GM12864 (cell line): ENCODE results near the gene FKBP15.
"Not testable (repeated sequence)": the region's sequence is repeated elsewhere in the genome, so short reads cannot be mapped to it uniquely, and the experiment has no call there.

Experiments used
- DNase-seq: peaks from one replicate; pipeline ENCODE4 v3.0.0-alpha.2; 2011; ENCODE audit warnings: low read depth
- H3K4me3 ChIP-seq: 2 replicates; pipeline ENCODE4 v1.5.1; 2011; ENCODE audit warnings: mild to moderate bottlenecking, low read depth, low read length, control low read depth
- CTCF ChIP-seq: IDR thresholded peaks from 2 replicates; pipeline ENCODE4 v1.5.1; 2011; ENCODE audit warnings: low read depth, mild to moderate bottlenecking, moderate library complexity, low read length, control low read depth, inconsistent platforms; ENCODE audit errors: missing control alignments

Gene FKBP15

GRCh38 chr9:113143432-113144227, 77.4 kb downstream of the FKBP15 start:
- no peak for DNase-seq
- no peak overlapping the region for H3K4me3 ChIP-seq
- no peak for TF ChIP-seq CTCF

DNA sequence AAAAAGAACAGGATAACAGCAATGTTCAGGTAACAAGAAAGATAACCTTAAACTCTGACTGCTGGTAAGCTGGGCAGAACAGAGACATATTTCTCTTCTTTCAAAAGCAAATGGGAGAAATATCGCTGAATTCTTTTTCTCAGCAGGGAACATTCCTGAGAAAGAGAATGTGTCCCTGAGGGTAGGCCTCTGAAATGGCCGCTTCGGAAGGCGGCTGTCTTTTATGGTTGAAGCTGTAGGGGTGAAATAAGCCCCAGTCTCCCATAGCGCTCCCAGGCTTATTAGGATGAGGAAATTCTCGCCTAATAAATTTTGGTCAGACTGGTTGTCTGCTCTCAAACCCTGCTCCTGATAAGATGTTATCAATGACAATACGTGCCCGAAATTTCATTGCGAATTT, 80.2 kb downstream of the FKBP15 start:
- not testable (repeated sequence) for DNase-seq, H3K4me3 ChIP-seq

DNA sequence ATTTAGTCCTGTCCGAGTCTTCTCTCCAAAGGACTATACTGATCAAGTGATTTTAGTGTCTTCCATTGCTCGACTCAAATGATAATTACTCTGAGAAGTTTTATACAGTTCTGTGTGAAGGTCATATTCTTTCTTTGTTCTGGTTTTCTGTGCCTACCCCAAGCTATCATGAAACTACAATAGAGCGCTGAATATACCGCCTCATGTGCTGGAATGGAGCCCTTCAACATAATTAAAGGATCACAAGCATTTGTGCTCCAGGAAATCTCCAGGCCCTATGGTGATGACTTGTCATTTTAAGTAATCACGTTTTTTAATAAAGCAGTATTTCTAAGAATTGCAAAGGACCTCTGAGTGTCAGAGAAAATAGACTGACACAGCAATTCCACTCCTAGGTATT, 81.1 kb downstream of the FKBP15 start:
- TF ChIP-seq CTCF, result no peak
- H3K4me3 ChIP-seq, result no peak overlapping the region
- DNase-seq, result no peak

- TF ChIP-seq CTCF, result no peak
Observed at GRCh38 chr9:113139225-113139829, 81.8 kb downstream of the FKBP15 start.

DNA sequence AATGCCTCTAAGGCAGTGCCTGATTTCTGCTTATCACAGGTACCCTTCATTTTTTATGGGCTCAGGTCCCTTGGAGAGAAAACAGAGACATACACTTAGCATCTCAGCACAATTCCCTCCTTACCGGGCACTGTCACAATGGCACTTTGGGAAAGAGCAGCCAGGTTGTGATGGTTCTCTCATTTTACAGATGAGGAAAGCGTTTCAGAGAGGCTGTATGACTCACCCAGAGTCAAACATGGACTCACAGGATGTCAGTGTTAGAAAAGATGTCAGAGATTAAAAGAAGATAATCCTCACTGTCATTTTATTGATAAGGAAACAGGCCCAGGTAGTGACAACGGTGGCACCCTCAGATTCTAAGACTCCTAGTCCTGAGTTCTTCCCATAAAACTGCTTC, 82.3 kb downstream of the FKBP15 start:
- no peak for TF ChIP-seq CTCF
- DNase-seq, result no peak

More at GRCh38 chr9:113139225-113139829, 81.8 kb downstream of the FKBP15 start:
- DNase-seq, result no peak
- no peak overlapping the region for H3K4me3 ChIP-seq

GRCh38 chr9:113137196-113138168, 83.6 kb downstream of the FKBP15 start:
- H3K4me3 ChIP-seq, result no peak overlapping the region
- DNase-seq, result no peak
- no peak for TF ChIP-seq CTCF

More for the DNA sequence above, 82.3 kb downstream of the FKBP15 start:
- H3K4me3 ChIP-seq, result no peak overlapping the region

- H3K4me3 ChIP-seq, result no peak overlapping the region
- DNase-seq, result no peak
- TF ChIP-seq CTCF, result no peak
Observed at GRCh38 chr9:113131689-113132151, 89.4 kb downstream of the FKBP15 start.
